NT2/D1 (cell line): Measurements from ENCODE around the gene CAPN3.

Experiments used
- SUZ12 ChIP-seq: IDR thresholded peaks from 2 replicates; pipeline ENCODE4 v1.6.1; 2011; ENCODE audit not compliant: insufficient read length, insufficient read depth; ENCODE audit errors: extremely low read depth
- YY1 ChIP-seq: IDR thresholded peaks from 2 replicates; pipeline ENCODE4 v1.6.1; 2011; ENCODE audit not compliant: insufficient read length, insufficient read depth
- ZNF274 ChIP-seq: IDR thresholded peaks from 2 replicates; pipeline ENCODE4 v1.6.1; 2011; ENCODE audit warnings: mild to moderate bottlenecking, low read depth, low read length

GRCh38 chr15:42352401-42352800 lies 6.9 kb upstream of the CAPN3 start:
- TF ChIP-seq SUZ12 (no peak), YY1 (no peak), ZNF274 (no peak)
